ENCODE measurements around the gene PEAR1.

The PEAR1 gene

DNA sequence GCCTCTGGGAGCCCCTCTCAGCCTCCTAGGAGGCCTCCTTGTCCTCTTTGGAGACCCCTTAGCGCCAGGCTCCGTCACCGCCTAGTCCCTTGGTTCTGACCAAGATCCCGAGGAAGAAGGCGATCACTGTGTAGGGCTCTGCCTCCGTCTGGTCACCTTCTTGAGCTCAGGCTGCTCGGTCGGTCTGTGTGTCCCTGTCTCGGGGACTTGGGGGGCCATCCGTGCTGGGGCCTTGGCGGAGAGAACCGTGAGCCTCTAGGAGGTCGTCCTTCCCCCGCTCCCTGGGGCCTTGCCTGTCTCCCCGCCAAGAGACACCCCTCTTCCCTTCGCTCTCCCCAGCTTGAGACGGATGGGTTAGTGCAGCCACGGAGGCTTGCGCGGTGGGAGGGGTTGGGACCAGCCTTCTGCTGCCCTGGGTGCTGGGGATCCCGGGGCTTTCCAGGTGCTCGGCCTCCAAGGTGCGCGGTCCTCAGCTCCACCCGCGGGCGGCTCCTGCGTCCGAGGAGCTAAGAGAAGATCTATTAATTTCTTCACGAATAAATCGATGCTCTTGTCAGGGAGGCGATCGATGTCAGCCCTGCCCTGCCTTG is 33.9 kb upstream of the PEAR1 start:
- no peak for DNase-seq (ENCODE audit: low read depth)

DNA sequence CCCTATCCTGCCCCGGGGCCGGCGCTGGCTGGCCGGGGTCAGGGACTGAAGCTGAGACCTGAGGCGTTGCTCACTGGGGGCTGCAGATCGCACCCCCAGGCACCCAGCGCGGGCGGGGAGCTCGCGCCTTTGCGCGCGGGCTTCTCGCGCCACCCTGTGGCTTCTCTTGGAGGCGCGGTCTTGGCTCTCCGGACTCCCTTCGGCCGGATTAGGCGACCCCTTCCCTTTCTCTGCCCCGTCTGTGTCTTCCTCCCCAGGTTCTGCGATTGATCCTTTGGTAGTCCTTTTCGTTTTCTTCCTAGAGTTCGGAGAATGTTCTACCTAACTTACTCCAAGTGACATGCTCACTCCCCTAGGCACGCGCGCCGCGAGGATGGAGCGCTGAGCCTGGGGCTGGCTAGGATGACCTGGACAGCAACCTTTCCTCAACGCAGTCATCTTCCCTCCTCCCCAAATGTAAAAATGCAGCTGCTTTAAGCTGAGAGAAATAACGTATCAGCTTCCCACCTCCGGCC is 33.3 kb upstream of the PEAR1 start:
- peak; percentile 39 for DNase-seq (ENCODE audit: low read depth)

DNA sequence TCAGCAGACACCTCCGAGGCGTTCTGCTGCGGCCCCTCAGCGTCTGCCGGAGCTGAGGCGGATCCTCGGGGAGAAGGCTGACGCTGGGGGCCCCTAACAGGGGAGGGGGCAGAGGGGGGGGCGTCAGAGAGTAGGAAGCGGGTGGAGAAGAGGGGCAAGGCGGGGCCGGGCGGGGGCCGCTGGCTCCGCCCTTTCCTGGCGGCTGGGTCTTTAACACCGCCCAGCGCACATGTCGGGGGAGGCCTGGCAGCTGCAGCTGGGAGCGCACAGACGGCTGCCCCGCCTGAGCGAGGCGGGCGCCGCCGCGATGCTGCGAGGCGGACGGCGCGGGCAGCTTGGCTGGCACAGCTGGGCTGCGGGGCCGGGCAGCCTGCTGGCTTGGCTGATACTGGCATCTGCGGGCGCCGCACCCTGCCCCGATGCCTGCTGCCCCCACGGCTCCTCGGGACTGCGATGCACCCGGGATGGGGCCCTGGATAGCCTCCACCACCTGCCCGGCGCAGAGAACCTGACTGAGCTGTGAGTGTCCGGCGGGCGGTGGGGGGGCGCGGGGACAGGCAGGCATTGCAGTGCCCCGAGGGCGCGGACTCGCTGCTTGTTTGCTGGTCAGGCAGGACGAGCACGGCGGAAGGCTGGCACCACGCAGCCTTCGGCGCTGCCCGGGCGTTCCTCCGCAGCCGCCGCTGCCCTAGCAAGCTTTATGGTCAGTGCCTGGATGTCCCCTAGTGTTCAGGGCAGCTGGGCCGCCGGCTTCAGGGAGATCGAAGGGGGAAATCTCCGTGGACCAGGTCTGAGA is 32.7 kb upstream of the PEAR1 start, which contains the start of gene NTRK1:
TSS of gene NTRK1 (plus strand) at position 238 of the 796 bp plus-strand sequence. CDS start at position 308, 70 bp downstream.
- DNase-seq (ENCODE audit: low read depth): no peak

DNA sequence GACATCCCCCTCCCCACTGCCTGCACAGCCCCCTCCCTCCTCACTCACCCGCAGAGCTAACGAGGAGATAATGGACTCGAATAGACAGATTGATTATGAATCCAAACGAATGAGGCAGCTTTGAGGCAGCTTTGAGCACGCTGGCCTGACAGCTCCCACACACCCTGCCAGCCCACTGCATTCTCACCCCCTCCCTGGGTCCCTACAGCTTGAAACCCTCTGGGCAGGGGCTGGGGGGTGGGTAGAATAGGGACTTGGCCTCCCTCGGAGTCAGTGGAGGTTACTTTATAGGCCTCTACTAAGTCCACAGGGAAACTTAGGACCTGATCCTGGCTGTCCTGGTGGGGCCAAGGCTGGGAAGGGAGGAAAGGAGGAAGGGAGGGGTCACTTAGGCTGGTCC is 30.9 kb upstream of the PEAR1 start:
- no peak for DNase-seq (ENCODE audit: low read depth)

DNA sequence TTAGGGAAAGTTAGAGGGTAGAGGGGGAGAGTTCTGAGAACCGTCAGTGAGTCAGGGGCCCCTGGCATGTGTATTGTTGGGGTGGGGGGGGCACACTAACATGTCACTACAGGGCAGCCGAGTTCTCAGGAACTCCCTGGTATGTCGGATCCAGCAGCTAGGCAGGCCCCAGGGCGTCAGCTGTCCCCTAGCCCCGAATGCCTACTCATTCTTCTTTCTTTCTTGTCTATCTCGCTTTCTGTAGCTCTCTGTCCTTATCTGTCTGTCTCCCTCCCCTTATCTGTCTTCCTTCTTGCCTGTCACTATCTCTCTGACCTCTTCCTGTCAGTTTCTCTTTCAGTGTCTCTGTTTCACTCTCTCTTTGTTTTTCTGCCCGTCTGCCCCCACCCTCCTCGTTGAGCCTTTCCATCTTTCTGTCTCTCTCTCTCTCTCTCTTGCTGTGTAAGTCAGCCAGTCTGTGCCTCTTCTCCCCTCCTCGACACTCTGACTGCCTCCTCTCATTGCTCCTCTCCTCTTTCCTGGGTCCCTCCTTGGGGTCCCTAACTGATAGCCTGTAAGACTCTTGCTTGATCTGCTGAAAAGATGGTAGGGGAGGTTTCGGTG is 30.4 kb upstream of the PEAR1 start:
- DNase-seq (ENCODE audit: low read depth): no peak

DNA sequence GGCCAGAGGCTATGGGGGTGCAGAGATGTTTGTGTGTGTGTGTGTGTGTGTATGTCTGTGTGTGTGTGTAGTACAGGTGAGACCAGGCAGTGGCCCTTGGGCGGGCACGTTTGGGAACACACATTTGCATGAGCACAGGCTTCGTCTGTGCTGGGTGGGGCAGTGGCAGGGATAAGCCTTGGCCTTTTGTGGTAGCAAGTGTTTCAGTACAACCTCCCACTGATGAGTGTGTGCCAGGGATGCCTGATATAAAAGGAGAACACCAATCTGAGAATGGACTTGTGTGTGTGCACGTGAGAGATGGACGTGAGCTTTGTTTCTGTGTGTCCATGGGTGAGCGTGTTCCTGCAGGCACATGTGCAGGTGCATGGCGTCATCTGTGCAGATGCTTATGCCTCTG is 29.9 kb upstream of the PEAR1 start:
- DNase-seq (ENCODE audit: low read depth): no peak

DNA sequence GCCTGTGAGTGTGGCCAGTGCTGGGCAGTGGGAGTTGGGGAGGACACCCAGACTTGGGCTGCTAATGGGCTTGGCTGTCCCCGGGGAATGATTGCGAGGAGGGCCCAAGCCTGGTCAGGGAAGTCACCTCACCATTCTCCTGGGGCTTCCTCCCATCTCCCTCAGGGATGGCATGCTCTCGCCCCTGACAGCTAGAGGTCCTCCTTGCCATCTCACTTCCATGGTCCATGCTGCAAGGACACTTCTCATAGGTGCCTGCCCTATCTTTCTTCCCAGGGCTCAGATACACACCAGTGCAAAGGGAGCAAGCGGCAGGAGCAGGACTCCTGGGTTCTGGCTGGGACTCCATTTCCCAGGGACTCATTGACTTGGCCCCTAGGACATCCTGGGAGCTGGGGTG is 28.7 kb upstream of the PEAR1 start:
- DNase-seq (ENCODE audit: low read depth): no peak

DNA sequence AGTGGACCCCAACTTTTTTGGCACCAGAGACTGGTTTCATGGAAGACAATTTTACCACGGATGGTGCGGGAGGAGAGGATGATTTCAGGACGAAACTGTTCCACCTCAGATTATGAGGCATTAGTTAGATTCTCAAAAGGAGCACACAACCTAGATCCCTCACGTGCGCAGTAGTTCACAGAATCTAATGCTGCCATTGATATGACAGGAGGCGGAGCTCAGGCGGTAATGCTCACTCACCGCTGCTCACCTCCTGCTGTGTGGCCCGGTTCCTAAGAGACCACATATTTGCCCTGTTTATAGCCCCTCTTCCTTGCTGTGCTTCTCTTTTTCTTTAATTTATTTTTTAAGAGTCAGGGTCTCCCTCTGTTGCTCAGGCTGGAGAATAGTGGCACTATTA is 28.3 kb upstream of the PEAR1 start:
- DNase-seq (ENCODE audit: low read depth): no peak

DNA sequence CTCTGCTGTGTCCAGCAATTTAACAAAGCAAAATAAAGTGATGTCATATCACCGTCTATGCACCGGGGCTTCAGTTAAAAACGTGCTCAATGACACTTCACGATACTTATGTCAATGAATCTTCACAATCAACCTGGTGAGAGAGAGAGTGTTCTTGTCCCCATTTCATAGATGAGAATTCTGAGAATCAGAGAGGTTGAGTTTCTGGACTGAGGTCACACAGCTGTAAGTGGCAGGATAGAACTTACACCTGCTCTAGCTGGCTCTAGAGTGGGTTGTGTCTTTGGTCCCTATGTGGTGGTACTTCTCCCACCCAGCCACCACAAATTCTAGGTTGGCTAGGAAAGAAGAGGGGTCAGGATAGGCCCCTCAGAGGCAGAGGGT is 27.7 kb upstream of the PEAR1 start:
- no peak for DNase-seq (ENCODE audit: low read depth)

DNA sequence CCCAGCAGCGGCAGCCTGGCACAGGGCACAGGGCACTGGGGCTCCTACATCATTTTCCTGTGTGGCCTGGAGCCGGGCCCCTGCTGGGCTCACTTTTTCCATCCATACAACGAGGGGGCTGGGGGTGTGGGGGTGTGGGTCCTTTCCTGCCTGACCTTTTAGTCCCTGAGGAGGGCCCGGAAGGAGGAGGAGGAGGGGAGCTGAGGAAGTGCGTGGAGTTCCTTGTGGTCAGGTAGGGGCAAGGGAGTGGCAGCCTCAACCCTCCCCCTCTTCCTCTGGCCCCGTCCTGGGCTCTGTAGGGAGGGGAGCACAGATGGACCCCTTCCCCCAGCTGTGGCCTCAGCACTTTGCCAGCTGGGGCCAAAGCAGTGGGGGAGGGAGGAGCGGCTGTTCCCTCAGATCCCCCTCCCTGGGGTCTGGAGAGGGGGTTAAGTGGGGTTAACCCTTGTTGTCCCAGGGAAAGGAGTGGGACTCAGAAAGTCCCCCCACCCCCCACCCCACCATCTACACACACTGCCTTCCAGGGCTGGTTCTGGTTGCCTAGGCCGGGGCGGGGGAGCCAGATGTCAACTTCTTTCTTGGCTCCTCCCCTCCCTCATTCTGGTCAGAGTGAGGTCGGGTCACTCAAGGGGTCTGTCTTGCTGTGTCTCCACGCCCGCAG is 27.1 kb upstream of the PEAR1 start:
- no peak for DNase-seq (ENCODE audit: low read depth)

DNA sequence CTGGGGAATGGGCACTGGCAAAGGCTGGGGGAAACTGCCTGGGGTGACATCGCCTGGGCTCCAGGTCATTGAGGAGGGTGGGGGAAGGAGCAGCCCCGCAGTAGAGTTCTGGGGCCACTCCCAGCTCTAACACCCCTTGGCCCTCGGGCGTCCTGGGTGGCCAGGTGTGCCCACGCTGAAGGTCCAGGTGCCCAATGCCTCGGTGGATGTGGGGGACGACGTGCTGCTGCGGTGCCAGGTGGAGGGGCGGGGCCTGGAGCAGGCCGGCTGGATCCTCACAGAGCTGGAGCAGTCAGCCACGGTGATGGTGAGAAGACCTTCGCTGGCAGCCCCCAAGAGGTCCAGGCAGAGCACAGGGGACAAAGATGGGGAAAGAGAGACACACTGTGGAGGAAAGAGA is 25.2 kb upstream of the PEAR1 start:
- no peak for DNase-seq (ENCODE audit: low read depth)

DNA sequence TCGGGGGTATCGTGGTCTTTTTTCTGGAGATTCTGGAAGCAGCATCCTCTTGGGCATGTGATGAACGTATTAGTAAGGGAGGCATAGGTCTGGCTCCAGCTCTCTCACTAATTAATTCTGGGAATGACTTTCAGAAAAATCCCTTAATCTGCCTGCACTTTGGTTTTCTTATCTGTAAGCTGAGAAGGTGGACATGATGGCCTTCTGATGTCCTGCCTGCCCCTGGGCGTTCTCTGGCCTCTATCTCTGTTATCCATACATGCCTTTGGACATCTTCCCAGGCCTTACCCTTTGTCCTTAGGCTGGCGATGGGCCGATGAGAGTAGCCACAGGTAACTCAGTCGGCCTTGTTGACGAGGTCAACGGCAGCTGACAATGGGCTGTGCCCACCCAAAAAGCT is 24.1 kb upstream of the PEAR1 start:
- no peak for DNase-seq (ENCODE audit: low read depth)

DNA sequence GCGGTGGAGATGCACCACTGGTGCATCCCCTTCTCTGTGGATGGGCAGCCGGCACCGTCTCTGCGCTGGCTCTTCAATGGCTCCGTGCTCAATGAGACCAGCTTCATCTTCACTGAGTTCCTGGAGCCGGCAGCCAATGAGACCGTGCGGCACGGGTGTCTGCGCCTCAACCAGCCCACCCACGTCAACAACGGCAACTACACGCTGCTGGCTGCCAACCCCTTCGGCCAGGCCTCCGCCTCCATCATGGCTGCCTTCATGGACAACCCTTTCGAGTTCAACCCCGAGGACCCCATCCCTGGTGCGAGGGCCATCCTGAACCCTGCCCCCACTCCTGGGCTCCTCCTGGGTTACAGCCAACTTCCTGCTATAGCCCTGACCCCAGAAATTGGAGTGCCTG is 19.9 kb upstream of the PEAR1 start:
- DNase-seq (ENCODE audit: low read depth): no peak

DNA sequence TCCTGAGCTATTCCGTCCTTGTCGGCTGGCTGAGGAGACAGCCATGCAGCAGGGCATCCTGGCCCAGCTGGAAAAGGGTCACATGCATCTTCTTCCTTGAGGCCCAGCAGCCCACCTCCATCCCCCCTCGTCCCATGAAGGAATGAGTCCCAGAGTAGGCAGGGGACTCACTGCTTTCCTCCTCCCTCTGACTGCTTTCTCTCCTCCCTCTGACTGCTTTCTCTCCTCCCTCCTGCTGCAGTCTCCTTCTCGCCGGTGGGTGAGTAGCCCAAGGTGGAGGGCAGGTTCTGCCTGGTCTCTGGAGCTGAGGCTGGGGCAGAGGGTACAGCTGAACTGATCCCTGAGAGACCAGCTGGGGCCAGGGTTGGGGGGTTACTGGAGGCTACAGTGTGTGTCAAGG is 19.4 kb upstream of the PEAR1 start:
- DNase-seq (ENCODE audit: low read depth): no peak

DNA sequence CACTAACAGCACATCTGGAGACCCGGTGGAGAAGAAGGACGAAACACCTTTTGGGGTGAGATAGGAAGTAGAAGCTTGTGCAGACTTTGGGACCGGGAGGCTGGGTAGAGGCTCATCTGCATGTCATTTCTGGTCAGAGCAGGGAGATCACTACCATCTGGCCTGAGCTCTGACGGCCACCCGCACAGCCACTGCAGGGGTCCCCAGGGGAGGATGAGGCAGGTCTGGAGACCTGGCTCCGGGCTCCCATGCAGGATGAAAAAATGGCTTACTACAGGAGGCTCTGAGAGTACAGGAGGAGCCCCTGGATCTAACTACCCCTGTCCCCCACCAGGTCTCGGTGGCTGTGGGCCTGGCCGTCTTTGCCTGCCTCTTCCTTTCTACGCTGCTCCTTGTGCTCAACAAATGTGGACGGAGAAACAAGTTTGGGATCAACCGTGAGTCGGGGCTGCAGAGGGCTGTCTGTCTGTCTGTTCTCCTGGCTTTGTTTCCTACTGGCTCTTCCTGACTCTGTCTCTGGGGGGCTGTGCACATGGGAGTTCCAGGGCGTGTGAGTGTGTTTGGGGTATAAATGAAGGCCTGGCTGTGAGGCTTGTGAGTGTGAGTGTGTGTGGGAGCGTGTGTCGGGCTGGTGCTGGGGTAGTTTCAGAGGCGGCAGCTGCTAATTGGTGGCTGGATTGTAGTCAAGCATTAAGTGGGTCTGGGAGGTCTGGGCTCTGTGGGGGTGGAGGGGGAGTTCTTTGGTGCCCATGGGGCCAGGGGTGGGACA is 18.8 kb upstream of the PEAR1 start:
- no peak for DNase-seq (ENCODE audit: low read depth)

DNA sequence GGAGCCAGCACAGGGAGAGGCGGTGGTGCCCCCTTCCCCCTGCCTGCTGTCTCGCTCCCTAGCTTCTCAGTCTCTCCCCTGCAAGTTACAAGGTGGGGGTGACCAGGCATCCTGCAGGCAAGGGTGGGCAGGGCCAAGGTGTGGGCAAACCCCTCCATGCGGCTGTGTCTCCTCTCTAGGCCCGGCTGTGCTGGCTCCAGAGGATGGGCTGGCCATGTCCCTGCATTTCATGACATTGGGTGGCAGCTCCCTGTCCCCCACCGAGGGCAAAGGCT is 18.2 kb upstream of the PEAR1 start:
- DNase-seq (ENCODE audit: low read depth): no peak

DNA sequence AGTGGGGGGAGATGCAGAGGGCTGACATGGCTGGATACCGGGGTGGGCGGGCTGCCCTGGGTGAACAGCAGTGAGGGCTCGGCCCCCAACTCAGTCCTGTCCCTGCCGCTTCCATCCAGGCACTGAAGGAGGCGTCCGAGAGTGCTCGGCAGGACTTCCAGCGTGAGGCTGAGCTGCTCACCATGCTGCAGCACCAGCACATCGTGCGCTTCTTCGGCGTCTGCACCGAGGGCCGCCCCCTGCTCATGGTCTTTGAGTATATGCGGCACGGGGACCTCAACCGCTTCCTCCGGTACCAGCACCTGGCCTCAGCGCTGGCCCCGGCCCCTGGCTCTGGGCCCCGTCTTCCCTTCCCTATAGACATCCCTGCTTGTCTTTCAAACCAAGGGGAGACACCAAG is 17.2 kb upstream of the PEAR1 start:
- no peak for DNase-seq (ENCODE audit: low read depth)

DNA sequence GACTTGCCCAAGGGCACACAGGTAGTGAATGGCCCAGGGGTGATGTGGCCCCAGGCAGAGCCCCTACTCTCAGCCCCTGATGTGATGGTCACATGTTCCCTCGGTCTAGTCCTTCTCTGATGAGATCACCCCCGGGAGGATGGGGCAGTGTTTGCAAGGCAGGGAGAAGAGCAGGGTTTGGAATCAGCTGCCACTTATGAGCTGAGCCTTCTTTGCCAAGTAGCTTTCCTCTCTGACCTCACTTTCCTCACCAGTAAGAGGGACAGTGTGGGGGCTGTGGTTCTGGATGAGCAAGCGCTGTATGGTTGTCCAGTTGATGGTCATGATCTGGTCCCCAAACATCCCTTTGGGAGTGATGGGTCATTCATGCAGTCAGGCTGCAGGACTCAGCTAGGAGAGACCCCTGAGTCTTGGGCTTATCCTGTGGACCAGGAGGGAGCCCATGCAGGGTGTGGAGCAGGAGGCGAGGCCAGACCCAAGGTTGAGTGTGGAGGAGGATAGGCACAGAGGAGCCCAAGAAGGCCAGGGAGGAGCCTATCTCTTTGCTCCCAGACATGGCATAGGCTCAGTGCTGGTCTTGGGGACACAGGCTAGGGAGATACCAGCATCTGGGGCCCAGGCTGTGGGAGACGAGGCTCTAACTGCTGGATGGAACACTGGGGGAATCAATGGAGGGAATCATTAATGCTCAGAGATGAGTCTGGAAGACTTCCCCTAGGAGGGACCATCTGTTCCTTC is 15.9 kb upstream of the PEAR1 start:
- no peak for DNase-seq (ENCODE audit: low read depth)

DNA sequence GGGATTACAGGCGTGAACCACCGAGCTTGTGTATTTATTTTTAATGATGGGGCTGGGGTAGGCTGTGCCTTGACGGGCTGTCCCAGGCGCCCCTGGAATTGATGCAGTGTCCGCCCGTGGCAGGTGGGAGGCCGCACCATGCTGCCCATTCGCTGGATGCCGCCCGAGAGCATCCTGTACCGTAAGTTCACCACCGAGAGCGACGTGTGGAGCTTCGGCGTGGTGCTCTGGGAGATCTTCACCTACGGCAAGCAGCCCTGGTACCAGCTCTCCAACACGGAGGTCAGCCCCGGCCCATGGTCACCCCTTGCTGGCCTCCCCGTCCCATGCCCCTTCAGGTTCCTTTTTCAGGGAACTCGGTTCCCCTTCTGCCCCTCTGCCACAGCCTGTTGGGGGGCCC is 13.6 kb upstream of the PEAR1 start:
- DNase-seq (ENCODE audit: low read depth): no peak

DNA sequence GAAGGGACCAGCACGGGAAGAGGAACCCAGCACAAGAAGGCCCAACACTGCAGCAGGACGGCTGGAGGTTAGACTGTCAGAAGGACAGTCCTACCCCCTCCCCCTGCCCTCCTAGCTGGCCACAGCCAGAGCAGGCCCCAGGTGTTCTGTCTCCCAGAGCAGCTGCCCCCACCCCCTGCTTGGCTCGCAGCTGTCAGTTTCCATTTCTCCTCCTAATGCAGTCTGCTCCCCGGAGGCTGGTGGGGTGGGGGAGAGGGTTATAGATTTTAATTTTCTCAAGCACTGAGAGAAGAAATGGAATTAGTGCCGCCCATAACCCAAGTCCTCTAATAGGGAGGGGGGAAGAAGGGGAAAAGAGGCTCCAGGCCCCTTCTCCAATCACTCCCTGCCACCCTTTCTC is 13.0 kb upstream of the PEAR1 start:
- DNase-seq (ENCODE audit: low read depth): no peak

DNA sequence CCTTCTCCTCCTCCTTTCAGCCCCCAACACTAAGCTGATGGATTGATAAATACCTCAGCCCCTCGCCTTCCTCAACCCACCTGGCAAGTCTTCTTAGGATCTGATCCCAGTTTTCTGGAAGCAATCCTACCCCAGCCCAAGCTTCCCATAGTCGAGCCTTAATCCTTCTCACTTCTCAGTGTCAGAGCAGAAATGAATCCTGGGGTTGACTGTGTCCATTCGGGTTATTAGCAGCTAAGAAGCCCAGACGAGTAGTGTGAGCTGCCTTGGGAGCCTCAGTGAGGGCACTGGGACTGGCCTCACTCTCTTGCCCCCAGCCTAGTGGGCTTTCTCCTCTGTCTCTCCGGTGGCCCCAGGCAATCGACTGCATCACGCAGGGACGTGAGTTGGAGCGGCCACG is 12.4 kb upstream of the PEAR1 start:
- no peak for DNase-seq (ENCODE audit: low read depth)

DNA sequence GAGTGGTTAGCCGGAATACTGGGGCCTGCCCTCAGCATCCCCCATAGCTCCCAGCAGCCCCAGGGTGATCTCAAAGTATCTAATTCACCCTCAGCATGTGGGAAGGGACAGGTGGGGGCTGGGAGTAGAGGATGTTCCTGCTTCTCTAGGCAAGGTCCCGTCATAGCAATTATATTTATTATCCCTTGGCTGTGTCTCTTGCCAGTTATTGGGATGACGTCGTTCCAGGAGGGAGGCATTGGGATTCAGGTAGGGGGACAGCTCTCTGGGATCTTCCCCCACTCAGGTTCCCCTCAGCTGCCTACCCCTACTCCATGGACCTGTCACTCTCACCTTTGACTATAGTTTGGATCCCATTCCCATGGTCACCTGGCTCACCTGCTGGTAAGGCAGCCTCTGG is 11.9 kb upstream of the PEAR1 start:
- DNase-seq (ENCODE audit: low read depth): no peak
